ENCODE results near the gene TPR. TPM values are rescaled to one million over a fixed set of nuclear protein-coding genes. Genes with fewer than 3 reads are reported as not detected.

Gene TPR
- total RNA-seq, 1 experiment from 2014 or later = 104 TPM

DNA sequence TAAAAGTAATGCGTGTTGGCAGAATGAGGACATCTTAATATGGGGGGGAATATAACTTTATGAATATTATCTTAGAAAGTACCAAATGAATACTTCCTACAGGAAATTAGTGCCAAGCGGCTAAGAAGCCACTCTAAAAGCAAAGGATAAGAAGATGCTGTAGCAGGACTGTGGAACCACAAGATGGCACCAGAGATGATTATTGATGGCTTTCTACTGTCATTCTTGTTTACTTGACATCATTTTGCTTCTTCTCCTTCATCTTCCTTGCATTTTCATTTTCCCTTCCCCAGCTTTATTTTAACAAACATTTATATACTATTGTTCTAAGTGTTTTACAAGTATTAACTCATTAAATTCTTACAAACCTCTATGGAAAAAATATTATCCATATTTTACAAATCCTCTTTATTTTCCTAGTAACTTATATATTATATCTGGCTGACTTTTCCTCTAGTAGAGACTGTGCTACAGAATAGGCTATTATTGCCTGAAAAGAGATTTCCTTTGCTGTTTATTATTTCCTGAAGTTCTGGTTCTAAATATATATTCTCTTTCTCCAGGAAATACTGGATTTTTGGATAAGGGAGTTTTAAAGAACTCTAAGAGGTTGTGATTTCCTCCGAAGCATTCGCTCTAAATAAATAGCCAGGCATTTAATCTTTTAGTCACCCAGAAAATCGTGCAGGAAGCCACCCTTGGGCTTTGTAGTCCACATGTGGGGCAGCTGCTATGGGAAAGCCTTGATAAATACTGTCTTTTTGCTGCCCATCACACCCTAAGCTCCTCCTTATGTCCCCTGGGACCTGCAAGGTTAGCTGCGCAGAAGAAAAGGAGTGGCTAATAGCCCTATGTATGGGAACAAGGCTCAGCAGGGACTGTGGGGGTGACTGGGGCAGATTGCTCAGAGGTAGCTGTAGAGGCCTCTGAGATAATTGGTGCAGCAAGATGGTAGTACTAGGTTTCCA, 69.8 kb downstream of the TPR start:
- CTCF ChIA-PET = interaction anchor here (0.6 kb wide), 1 partner anchor 1039 kb away, joined by 4 read pairs; no protein-coding TSS in a partner anchor
- no peak for DNase-seq

DNA sequence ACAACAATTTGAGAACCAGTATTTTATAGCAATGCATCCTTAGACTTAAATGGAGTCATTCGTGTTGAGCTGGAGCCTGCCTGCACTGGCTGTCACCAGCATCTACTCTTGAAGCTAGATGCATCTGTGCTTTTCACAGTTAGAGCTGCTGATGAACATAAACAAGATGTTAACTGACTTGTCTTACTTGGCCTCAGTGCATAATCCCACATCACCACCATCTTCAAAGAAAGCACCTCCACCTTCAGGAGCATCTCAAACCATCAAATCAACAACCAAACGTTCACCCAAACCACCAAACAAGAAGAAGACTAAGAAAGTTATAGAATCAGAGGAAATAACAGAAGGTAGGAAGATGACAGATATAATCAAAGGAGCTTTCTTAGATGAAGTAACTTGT, 71.1 kb downstream of the TPR start:
- no peaks in the 10 kb centered on the region for H3F3A ChIP-seq (ENCODE audit: insufficient read depth, low read depth)
- ChIA-PET POLR2A (ENCODE audit: unreplicated experiment) (no interaction called here), CTCF (interaction anchor here (0.6 kb wide), 2 partner anchors 811 to 1145 kb away, joined by 3 to 5 read pairs; no protein-coding TSS in a partner anchor)
- H3K9me3 ChIP-seq (ENCODE audit: insufficient read depth, low read depth) = no peaks in the 10 kb centered on the region
- intact Hi-C loops (cut with micrococcal nuclease; ENCODE audit: unreplicated experiment) = no loop called here
- no peak overlapping the region for H3K27ac ChIP-seq
- H3K36me3 ChIP-seq (ENCODE audit: low read depth) = no peaks in the 10 kb centered on the region
- BruUV-seq (replicated peaks) = no TSS peak
- no peak overlapping the region for H2AFZ ChIP-seq
- no peaks in the 10 kb centered on the region for H4K20me1 ChIP-seq (ENCODE audit: insufficient read depth)
- H3K9me2 ChIP-seq (ENCODE audit: insufficient read depth) = no peaks in the 10 kb centered on the region
- no peak overlapping the region for H3K4me2 ChIP-seq
- no peaks in the 10 kb centered on the region for H3K4me1 ChIP-seq (replicated peaks; ENCODE audit: insufficient read depth)
- TF ChIP-seq CTCF (conservative IDR thresholded peaks at IDR 0.05) (no peak), EZH2 (IDR thresholded peaks at IDR 0.05; ENCODE audit: low read depth) (no peak)
- no peak overlapping the region for H3K4me3 ChIP-seq
- DNase-seq = no peak
- no peaks in the 10 kb centered on the region for H3K79me2 ChIP-seq (ENCODE audit: low read depth)
- no peaks in the 10 kb centered on the region for H3K27me3 ChIP-seq (ENCODE audit: insufficient read depth, low read depth)

More for the DNA sequence above, 69.8 kb downstream of the TPR start:
- H3K4me1 ChIP-seq (replicated peaks; ENCODE audit: insufficient read depth) = no peaks in the 10 kb centered on the region
- no peak overlapping the region for H3K4me2 ChIP-seq
- H3K4me3 ChIP-seq = no peak overlapping the region
- H3K79me2 ChIP-seq (ENCODE audit: low read depth) = no peaks in the 10 kb centered on the region
- H3F3A ChIP-seq (ENCODE audit: insufficient read depth, low read depth) = no peaks in the 10 kb centered on the region
- TF ChIP-seq CTCF (conservative IDR thresholded peaks at IDR 0.05) (peak; percentile 65; the same call in 1 of the 2 replicates), EZH2 (IDR thresholded peaks at IDR 0.05; ENCODE audit: low read depth) (no peak)
- intact Hi-C loops (cut with micrococcal nuclease; ENCODE audit: unreplicated experiment) = no loop called here
- H3K9me2 ChIP-seq (ENCODE audit: insufficient read depth) = no peaks in the 10 kb centered on the region
- no peaks in the 10 kb centered on the region for H3K9me3 ChIP-seq (ENCODE audit: insufficient read depth, low read depth)
- H3K27me3 ChIP-seq (ENCODE audit: insufficient read depth, low read depth) = no peaks in the 10 kb centered on the region
- no peak overlapping the region for H2AFZ ChIP-seq
- BruUV-seq (replicated peaks) = no TSS peak
- H3K27ac ChIP-seq = no peak overlapping the region
- H4K20me1 ChIP-seq (ENCODE audit: insufficient read depth) = no peaks in the 10 kb centered on the region
- H3K36me3 ChIP-seq (ENCODE audit: low read depth) = no peaks in the 10 kb centered on the region
- POLR2A ChIA-PET (ENCODE audit: unreplicated experiment) = no interaction called here

- intact Hi-C loops (cut with micrococcal nuclease; ENCODE audit: unreplicated experiment) = no loop called here
- H4K20me1 ChIP-seq (ENCODE audit: insufficient read depth) = no peaks in the 10 kb centered on the region
- H3K4me2 ChIP-seq = no peak overlapping the region
- no peaks in the 10 kb centered on the region for H3K9me2 ChIP-seq (ENCODE audit: insufficient read depth)
- H2AFZ ChIP-seq = no peak overlapping the region
- H3K27me3 ChIP-seq (ENCODE audit: insufficient read depth, low read depth) = no peaks in the 10 kb centered on the region
- BruUV-seq (replicated peaks) = no TSS peak
- no peak for TF ChIP-seq CTCF (conservative IDR thresholded peaks at IDR 0.05)
- no peak for TF ChIP-seq EZH2 (IDR thresholded peaks at IDR 0.05; ENCODE audit: low read depth)
- no peak overlapping the region for H3K4me3 ChIP-seq
- no peak overlapping the region for H3K27ac ChIP-seq
- H3K4me1 ChIP-seq (replicated peaks; ENCODE audit: insufficient read depth) = no peaks in the 10 kb centered on the region
- ChIA-PET CTCF (no interaction called here), POLR2A (ENCODE audit: unreplicated experiment) (no interaction called here)
- no peaks in the 10 kb centered on the region for H3K36me3 ChIP-seq (ENCODE audit: low read depth)
- no peaks in the 10 kb centered on the region for H3F3A ChIP-seq (ENCODE audit: insufficient read depth, low read depth)
- DNase-seq = no peak
- no peaks in the 10 kb centered on the region for H3K79me2 ChIP-seq (ENCODE audit: low read depth)
- no peaks in the 10 kb centered on the region for H3K9me3 ChIP-seq (ENCODE audit: insufficient read depth, low read depth)
Measured at GRCh38 chr1:186302381-186302920, 72.6 kb downstream of the TPR start.

Measured in PC-9 (cell line).